Stomach (tissue), 4 donors: ENCODE results near the gene PSENEN.

Experiments used
- CTCF ChIP-seq, 7 experiments: fragments of 450-650 bp in 4 of 7; fragments of 200-600 bp in 3 of 7; sonication (generic) in 3 of 7; IDR thresholded peaks; one replicate each; pipeline ENCODE4 v1.5.1; 2016 to 2019; ENCODE audit warnings: antibody characterized with exemption in 7 of 7, control low read depth in 2 of 7, mild to moderate bottlenecking in 1 of 7
- EP300 ChIP-seq: sonication (generic); formaldehyde crosslinking; IDR thresholded peaks from one replicate; pipeline ENCODE4 v1.6.1; 2017; ENCODE audit warnings: antibody characterized with exemption
- POLR2A ChIP-seq, 4 donors: fragments of 450-650 bp; IDR thresholded peaks; one replicate each; pipeline ENCODE4 v1.6.1; 2016; ENCODE audit warnings: antibody characterized with exemption in 4 of 4, control low read depth in 2 of 4, mild to moderate bottlenecking in 1 of 4, moderate library complexity in 1 of 4

- TF ChIP-seq POLR2A (IDR thresholded peaks at IDR 0.05) = no peak
- no peak for TF ChIP-seq CTCF (IDR thresholded peaks at IDR 0.05)
- no peak for TF ChIP-seq EP300
Measured at GRCh38 chr19:35759697-35760096, 14.2 kb downstream of the PSENEN start.
